Chondrocyte (in vitro differentiated cells): ENCODE data around the gene SNX14. TPM values are rescaled to one million over a fixed set of nuclear protein-coding genes. Genes with fewer than 3 reads are reported as not detected.
"Not testable (repeated sequence)": the region's sequence is repeated elsewhere in the genome, so short reads cannot be mapped to it uniquely, and the experiment has no call there.

Source experiments
- DNase-seq: peaks from one replicate; pipeline ENCODE4 v3.0.0; 2021; ENCODE audit warnings: mixed read lengths, low spot score
- H3K27ac Mint-ChIP-seq: one replicate; pipeline ENCODE4 v1.8.0; 2021; ENCODE audit warnings: mild to moderate bottlenecking, moderate library complexity, mixed read lengths; ENCODE audit not compliant: unreplicated experiment
- H3K27me3 Mint-ChIP-seq: 2 replicates; pipeline ENCODE4 v1.8.0; 2021; ENCODE audit warnings: low read depth, mixed read lengths
- H3K36me3 Mint-ChIP-seq: 2 replicates; pipeline ENCODE4 v1.8.0; 2021; ENCODE audit warnings: low read depth, mixed read lengths
- H3K4me1 Mint-ChIP-seq: 2 replicates; pipeline ENCODE4 v1.8.0; 2021; ENCODE audit warnings: low read depth, mild to moderate bottlenecking, mixed read lengths
- H3K4me3 Mint-ChIP-seq: one replicate; pipeline ENCODE4 v1.8.0; 2021; ENCODE audit warnings: mild to moderate bottlenecking, moderate library complexity, mixed read lengths; ENCODE audit not compliant: unreplicated experiment
- H3K9me3 Mint-ChIP-seq: 2 replicates; pipeline ENCODE4 v1.8.0; 2021; ENCODE audit warnings: low read depth, mixed read lengths
- total RNA-seq: library from RNA; stranded (reverse); gene quantifications from 3 replicates; pipeline ENCODE4 v1.2.1, GENCODE V29; 2021
- TF ChIP-seq, protein P1 (sequence below): fragments of 200-600 bp; sonication (generic); IDR thresholded peaks from 2 replicates; pipeline ENCODE4 v1.5.0; 2021; ENCODE audit warnings: antibody characterized with exemption, mild to moderate bottlenecking, moderate library complexity

Gene SNX14
- total RNA-seq, 1 donor from 2014 or later, result 70.8 TPM

DNA sequence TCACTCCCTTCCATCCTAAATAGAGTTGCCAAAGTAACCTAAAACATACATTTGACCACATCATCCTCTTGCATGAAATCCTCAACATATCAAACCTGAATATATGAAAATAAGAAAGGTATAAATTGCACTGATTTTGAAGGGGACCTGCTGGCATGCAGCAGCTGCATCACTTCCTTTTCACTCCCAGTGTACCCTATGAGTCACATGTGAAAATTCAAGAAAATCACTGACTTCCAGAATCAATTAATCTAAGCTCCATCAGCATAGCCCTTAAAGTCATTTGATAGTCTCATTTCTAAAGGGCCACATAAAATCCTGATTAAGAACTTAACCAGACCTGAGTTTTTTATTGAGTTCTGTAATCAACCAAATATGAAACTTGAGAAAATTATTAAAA, 24.3 kb downstream of the SNX14 start:
- H3K27ac Mint-ChIP-seq, result no peak overlapping the region
- no peak for DNase-seq

DNA sequence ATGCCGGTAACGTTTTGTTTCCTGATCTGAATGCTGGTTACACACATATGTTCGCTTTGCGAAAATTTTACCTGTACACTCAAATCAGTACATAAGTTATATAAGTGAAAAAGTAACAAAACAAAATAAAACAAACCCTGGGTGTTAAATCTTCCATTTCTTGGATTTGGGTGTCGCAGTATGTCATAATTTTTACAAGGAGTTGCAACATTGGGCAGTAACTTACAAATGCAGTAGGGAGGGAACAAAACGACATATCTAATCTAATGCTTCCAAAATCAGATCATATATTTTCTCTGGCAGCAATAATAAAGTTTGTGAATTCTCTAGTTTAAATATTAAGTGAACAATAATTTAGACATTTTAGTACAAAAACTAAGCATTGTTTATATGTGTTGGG, 25.2 kb downstream of the SNX14 start:
- H3K4me1 Mint-ChIP-seq, result peaks cover 7% of the 10 kb centered on the region
- H3K27me3 Mint-ChIP-seq, result no peaks in the 10 kb centered on the region
- DNase-seq, result no peak
- H3K9me3 Mint-ChIP-seq, result peaks cover 2% of the 10 kb centered on the region
- H3K36me3 Mint-ChIP-seq, result peaks cover 12% of the 10 kb centered on the region
- TF ChIP-seq, protein P1, sequence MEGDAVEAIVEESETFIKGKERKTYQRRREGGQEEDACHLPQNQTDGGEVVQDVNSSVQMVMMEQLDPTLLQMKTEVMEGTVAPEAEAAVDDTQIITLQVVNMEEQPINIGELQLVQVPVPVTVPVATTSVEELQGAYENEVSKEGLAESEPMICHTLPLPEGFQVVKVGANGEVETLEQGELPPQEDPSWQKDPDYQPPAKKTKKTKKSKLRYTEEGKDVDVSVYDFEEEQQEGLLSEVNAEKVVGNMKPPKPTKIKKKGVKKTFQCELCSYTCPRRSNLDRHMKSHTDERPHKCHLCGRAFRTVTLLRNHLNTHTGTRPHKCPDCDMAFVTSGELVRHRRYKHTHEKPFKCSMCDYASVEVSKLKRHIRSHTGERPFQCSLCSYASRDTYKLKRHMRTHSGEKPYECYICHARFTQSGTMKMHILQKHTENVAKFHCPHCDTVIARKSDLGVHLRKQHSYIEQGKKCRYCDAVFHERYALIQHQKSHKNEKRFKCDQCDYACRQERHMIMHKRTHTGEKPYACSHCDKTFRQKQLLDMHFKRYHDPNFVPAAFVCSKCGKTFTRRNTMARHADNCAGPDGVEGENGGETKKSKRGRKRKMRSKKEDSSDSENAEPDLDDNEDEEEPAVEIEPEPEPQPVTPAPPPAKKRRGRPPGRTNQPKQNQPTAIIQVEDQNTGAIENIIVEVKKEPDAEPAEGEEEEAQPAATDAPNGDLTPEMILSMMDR, result no peak
- H3K4me3 Mint-ChIP-seq, result no peak overlapping the region
- no peak overlapping the region for H3K27ac Mint-ChIP-seq

More for the DNA sequence above, 24.3 kb downstream of the SNX14 start:
- no peak overlapping the region for H3K4me3 Mint-ChIP-seq
- no peaks in the 10 kb centered on the region for H3K27me3 Mint-ChIP-seq
- peaks cover 7% of the 10 kb centered on the region for H3K4me1 Mint-ChIP-seq
- TF ChIP-seq, protein P1, result no peak
- H3K36me3 Mint-ChIP-seq, result peaks cover 9% of the 10 kb centered on the region
- peaks cover under 1% of the 10 kb centered on the region for H3K9me3 Mint-ChIP-seq

- Mint-ChIP-seq H3K4me1 (peaks cover 7% of the 10 kb centered on the region), H3K27ac (no peak overlapping the region), H3K4me3 (no peak overlapping the region), H3K9me3 (peaks cover 2% of the 10 kb centered on the region), H3K36me3 (peaks cover 13% of the 10 kb centered on the region), H3K27me3 (no peaks in the 10 kb centered on the region)
- TF ChIP-seq, protein P1, result no peak
- DNase-seq, result no peak
These were observed 27.9 kb downstream of the SNX14 start for GRCh38 chr6:85565736-85566135.

DNA sequence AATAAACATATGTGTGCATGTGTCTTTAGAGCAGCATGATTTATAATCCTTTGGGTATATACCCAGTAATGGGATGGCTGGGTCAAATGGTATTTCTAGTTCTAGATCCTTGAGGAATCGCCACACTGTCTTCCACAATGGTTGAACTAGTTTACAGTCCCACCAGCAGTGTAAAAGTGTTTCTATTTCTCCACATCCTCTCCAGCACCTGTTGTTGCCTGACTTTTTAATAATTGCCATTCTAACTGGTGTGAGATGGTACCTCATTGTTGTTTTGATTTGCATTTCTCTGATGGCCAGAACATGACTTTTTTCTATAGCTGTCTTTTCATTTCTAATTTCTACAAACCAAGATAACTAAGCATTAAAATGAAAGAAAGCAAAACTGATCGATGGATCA, 29.4 kb downstream of the SNX14 start:
- not testable (repeated sequence) for H3K27me3 Mint-ChIP-seq, H3K27ac Mint-ChIP-seq, H3K9me3 Mint-ChIP-seq, DNase-seq, H3K4me1 Mint-ChIP-seq, H3K4me3 Mint-ChIP-seq
- peaks cover 13% of the 10 kb centered on the region for H3K36me3 Mint-ChIP-seq

DNA sequence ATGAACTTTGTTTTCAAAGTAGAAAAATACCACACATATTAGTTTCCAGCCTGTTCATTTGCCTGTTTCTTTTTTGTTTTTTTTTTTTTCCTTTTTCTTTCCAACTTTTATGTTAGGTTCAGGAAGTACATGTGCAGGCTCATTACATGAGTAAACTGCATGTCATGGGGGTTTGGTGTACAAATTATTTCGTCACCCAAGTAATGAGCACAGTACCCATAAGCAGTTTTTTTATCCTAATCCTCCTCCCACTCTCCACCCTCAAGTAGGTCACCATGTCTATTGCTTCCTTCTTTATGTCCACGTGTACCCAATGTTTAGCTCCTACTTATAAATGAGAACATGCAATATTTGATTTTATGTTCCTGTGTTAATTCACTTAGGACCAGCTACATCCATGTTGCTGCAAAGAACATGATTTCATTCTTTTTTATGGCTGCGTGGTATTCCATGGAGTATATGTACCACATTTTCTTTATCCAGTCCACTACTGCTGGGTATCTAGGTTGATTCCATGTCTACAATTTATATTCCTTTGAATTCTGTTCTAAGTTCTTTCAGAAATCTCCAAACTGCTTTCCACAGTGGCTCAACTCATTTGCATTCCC, 31.8 kb downstream of the SNX14 start:
- Mint-ChIP-seq H3K9me3 (peaks cover 2% of the 10 kb centered on the region), H3K27me3 (no peaks in the 10 kb centered on the region), H3K36me3 (peaks cover 11% of the 10 kb centered on the region), H3K4me3 (no peak overlapping the region), H3K4me1 (no peaks in the 10 kb centered on the region), H3K27ac (no peak overlapping the region)
- no peak for DNase-seq
- TF ChIP-seq, protein P1, result no peak

GRCh38 chr6:85556992-85557668, 36.5 kb downstream of the SNX14 start:
- H3K9me3 Mint-ChIP-seq, result no peaks in the 10 kb centered on the region
- no peak for DNase-seq
- no peaks in the 10 kb centered on the region for H3K27me3 Mint-ChIP-seq
- peaks cover 12% of the 10 kb centered on the region for H3K36me3 Mint-ChIP-seq
- no peak overlapping the region for H3K27ac Mint-ChIP-seq
- no peak overlapping the region for H3K4me3 Mint-ChIP-seq
- no peaks in the 10 kb centered on the region for H3K4me1 Mint-ChIP-seq
- TF ChIP-seq, protein P1, result no peak
